Body of pancreas (tissue), 4 donors: ENCODE results near the gene CUL5.

Experiments
- POLR2A ChIP-seq, 3 donors: fragments of 450-650 bp; IDR thresholded peaks; one replicate each; pipeline ENCODE4 v1.6.1; 2016; ENCODE audit warnings: antibody characterized with exemption in 3 of 3, mild to moderate bottlenecking in 2 of 3
- TF ChIP-seq, protein P1 (sequence below), 7 experiments: fragments of 450-650 bp in 4 of 7; fragments of 200-600 bp in 3 of 7; sonication (generic) in 3 of 7; IDR thresholded peaks; one replicate each; pipeline ENCODE4 v1.5.1; 2016 to 2019; ENCODE audit warnings: antibody characterized with exemption in 7 of 7

DNA sequence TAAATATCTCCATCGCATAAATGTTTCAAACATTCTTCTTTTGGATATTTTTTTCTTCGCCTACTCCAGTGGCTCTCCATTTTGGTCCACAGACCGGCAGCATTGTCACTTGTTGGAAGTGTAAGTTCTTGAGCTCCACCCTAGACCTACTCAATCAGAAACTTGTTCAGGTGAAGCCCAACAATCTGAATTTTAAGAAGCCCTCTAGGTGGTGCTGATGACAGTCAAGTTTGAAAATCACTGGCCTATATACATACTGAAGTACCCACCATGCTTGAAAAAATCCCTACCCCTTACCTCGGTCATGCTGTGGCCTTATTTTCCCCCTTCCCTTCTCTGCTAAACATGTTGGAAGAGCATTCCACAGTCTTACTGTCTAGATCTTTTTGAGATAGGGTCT, 102.4 kb downstream of the CUL5 start:
- TF ChIP-seq, protein P1, sequence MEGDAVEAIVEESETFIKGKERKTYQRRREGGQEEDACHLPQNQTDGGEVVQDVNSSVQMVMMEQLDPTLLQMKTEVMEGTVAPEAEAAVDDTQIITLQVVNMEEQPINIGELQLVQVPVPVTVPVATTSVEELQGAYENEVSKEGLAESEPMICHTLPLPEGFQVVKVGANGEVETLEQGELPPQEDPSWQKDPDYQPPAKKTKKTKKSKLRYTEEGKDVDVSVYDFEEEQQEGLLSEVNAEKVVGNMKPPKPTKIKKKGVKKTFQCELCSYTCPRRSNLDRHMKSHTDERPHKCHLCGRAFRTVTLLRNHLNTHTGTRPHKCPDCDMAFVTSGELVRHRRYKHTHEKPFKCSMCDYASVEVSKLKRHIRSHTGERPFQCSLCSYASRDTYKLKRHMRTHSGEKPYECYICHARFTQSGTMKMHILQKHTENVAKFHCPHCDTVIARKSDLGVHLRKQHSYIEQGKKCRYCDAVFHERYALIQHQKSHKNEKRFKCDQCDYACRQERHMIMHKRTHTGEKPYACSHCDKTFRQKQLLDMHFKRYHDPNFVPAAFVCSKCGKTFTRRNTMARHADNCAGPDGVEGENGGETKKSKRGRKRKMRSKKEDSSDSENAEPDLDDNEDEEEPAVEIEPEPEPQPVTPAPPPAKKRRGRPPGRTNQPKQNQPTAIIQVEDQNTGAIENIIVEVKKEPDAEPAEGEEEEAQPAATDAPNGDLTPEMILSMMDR (IDR thresholded peaks at IDR 0.05): no peak
- no peak for TF ChIP-seq POLR2A (IDR thresholded peaks at IDR 0.05)
